NCI-H1105 (cell line): Measurements from ENCODE around the gene FEM1B.

ENCODE experiments used
- DNase-seq: peaks from one replicate; lab custom pipeline; 2025; lab: John Stamatoyannopoulos, UW

The FEM1B gene

GRCh38 chr15:68285259-68285980 is 7.9 kb downstream of the FEM1B start:
- peak; percentile 40 for DNase-seq

GRCh38 chr15:68286256-68286655 is 8.7 kb downstream of the FEM1B start:
- no peak for DNase-seq

GRCh38 chr15:68289057-68289456 is 11.5 kb downstream of the FEM1B start:
- no peak for DNase-seq

DNA sequence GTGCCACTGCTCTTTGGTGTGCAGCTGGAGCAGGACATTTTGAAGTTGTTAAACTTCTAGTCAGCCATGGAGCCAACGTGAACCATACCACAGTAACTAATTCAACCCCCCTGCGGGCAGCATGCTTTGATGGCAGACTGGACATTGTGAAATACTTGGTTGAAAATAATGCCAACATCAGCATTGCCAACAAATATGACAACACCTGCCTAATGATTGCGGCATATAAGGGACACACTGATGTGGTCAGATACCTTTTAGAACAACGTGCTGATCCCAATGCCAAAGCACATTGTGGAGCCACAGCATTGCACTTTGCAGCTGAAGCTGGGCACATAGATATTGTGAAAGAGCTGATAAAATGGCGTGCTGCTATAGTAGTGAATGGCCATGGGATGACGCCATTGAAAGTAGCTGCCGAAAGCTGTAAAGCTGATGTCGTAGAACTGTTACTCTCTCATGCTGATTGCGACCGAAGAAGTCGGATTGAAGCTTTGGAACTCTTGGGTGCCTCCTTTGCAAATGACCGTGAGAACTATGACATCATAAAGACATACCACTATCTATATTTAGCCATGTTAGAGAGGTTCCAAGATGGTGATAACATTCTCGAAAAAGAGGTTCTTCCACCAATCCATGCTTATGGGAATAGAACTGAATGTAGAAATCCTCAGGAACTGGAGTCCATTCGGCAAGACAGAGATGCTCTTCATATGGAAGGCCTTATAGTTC is 12.2 kb downstream of the FEM1B start:
- no peak for DNase-seq

GRCh38 chr15:68290715-68291114 is 13.2 kb downstream of the FEM1B start:
- DNase-seq = no peak

DNA sequence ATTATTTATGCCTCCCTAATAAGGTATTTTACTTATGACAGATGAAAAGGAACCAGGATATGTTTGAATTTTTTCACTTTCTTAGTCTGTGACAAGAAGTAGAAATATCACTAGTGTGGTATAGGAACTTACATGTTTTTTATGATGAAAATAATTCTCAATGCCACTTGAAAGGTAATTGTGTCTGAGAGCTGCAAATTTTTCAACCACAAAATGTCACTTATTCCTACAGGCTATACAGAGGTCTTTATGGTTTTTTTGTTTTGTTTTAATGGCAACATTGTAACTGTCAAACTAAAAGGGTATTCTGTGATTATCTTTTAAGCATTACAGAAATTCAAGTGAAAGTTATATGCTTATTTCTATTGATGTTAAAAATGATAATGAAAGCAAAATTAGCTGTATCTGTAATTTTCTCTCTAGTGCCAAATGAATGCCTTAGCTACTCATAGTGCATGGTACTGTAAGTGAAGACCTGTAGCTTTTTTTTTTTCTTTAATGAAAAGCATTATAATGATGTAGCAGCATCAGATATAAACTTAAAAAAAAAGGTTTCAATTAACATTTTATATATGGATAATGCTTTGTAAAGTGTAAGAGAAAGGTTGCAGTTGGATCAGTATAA is 14.7 kb downstream of the FEM1B start:
- no peak for DNase-seq

DNA sequence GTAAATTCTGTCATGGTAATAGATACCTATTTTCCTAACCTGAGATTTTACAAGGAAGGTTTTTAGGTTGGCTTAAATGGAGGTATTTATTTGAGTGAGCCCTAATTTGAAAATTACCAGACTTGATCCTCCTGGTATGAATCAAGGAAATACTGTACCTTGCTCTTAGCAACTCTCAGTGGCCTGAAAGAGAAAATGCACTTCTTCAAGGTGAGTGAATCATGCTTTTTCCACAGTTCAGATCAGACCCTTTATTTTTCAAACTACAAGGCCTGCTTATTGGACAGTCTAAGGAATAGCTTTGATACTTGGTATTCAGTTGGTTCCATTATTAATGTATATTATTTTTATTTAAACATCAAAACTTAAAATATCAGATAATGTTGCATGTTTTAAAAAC is 15.4 kb downstream of the FEM1B start:
- no peak for DNase-seq

GRCh38 chr15:68295014-68295805 is 17.7 kb downstream of the FEM1B start:
- no peak for DNase-seq

- no peak for DNase-seq
These were observed 20.8 kb downstream of the FEM1B start for GRCh38 chr15:68298336-68298735.

- DNase-seq = no peak
These were observed 21.4 kb downstream of the FEM1B start for GRCh38 chr15:68298882-68299381.

DNA sequence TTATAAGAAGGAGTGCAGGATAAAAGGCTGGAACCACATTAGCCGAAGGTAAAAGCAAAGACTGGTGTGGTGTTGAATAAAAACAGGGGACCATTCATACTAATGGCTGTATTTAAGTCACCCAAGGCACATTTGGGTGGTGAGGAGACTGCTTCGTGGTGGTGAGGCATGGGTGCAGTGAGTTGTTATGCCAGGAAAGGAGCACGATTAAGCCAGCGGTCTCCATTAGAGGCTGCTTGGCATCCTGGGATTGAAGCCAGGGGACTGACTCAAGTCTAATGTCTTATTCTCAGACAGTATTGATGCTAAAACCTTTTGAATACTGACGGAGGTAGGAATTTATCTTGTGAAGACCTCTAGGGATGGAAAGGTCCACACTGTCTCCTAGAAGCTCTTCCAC is 21.9 kb downstream of the FEM1B start:
- no peak for DNase-seq

- DNase-seq = no peak
These were observed 22.8 kb downstream of the FEM1B start for GRCh38 chr15:68300115-68300940.

GRCh38 chr15:68301301-68301700 is 23.8 kb downstream of the FEM1B start:
- no peak for DNase-seq

- no peak for DNase-seq
These were observed 25.2 kb downstream of the FEM1B start for GRCh38 chr15:68302729-68303128.

DNA sequence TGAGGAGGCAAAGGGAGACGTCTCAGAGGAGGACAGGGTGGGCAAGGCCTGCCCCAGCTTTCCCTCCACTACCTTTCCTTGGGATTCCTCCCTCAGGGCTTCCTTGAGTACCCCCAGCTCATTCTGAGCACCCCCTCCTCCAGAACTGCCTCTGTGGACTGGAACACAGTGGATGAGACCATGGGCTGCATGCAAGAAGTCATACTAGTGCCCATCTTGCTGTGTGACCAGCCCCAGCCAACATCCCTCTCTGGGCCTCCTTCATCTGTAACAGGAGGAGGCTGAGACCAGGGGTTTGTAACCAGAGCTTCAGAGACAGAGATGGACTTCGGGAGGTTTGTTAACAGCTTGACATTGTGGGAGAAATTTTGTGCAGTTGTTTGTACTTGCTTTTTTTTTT is 25.6 kb downstream of the FEM1B start:
- no peak for DNase-seq

DNA sequence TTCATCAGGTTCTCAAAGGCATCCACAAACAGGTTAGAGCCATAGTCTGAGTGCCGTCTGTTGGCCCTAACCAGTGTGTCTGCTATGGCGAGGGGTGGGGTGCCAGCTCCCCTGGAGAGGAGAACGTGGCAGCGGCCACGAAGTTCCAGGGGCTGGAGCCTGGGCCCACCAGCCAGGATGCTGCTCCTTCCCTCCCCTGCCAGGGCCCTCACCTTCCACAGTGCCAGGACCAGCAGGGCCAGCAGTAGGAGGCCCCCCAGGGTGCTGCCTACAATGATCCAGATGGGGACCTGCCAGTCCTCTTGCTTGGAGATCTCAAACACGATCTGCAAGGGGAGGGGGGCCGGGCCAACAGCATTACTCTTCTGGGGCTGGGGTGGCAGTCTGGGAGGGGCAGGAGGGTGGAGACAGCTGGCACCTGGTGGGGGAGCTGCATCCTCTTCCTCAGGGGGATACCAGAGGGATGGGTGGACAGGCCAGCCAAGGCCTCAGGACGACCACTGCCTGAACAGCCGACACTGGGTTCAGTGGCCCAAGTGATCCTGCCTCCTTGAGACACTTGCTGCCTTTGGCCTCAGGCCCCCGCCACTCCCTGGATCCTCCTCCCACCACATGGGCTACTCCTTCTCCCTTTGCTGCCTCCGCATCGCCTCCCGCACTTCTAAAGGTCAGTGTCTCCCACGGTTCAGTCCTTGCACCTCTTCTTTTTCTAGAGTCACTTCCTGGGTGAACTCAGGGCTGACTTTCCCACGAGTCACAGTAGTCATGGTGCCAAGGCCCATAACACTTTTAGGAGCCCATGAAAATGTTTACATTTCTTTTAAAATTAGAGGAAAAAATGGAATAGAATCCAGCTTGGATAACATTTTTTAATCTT is 26.3 kb downstream of the FEM1B start:
- no peak for DNase-seq

DNA sequence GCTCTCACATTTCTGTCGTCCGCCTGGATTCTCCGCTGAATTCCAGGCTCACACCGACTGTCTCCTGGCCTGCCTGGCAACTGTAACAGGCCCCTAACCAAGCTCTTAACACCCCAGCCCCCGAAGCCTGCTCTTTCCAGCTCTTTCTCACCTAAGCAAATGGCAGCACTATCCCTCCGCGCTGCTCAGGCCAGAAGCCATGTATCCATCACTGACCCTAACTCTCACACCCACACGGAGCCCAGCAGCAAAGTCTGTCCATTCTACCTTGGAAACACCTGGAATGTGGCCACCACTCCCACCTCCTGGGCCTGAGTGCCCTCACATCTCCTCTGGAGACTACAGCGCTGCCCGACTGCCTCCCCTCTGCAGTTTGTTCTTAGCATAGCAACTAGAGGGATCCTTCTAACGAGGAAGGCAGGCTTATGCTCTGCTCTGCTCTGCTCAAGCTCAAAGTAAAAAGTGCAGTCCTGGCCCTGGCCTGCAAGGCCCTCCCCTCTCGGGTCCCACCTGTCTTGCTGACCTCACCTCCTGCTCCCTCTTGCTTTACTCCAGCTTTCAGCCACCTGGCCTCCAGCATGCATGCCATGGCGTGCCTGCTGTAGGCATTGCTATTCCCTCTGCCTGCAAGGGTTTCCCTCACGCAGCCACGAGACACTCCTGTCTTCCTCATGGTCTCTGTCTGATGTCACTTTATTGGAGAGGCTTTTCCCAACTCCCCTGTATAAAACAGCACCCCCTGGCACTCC is 27.2 kb downstream of the FEM1B start:
- DNase-seq = peak; percentile 27

- DNase-seq = no peak
These were observed 27.9 kb downstream of the FEM1B start for GRCh38 chr15:68305420-68305871.

DNA sequence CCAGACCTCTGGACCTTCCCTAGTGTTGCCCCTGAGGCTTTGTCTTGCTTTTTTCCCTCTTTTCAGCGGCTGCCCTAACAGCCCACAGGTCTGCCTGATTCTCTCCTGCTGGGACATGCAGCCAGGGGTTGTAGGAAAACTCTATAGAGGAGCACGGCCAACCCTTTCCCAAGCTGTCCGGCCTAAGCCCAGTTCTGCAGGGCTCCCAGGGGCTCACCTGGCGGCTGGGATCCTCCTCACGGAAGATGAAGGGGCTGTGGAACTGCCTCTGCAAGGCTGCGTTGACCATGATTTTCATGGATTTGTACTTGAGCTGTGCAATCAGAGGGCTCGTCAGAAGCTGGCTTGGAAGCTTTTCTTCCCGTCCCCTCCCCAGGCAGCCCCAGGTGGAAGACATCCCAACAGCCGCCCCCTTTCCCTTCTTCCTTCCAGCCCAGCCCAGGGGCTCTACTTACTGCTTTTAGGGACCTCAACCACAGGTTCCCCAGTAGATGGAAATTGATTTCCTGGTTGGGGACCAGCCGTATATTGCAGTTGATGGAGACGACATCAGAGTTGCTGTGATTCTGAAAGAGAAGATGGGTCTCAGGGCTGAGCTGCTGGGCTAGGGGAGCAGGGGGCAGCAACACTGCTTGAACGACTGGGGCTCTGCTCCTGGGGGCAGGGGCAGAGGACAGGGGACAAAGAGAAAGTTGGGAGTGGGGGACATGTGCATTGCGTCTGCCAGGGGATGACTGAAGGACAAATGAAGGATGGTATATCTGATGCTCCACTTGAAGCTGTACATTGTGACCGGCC is 29.8 kb downstream of the FEM1B start:
- DNase-seq = no peak
